DND-41 (cell line): ENCODE results near the gene TUBB.

Source experiments
- EZH2 ChIP-seq: IDR thresholded peaks from 3 replicates; pipeline ENCODE4 v1.6.1; 2012; ENCODE audit warnings: borderline replicate concordance, low read depth, mild to moderate bottlenecking, moderate library complexity, low read length, inconsistent platforms; ENCODE audit not compliant: severe bottlenecking
- TF ChIP-seq, protein P1 (sequence below): IDR thresholded peaks from 2 replicates; pipeline ENCODE4 v1.5.1; 2012; ENCODE audit warnings: borderline replicate concordance, low read length, moderate library complexity, mild to moderate bottlenecking; ENCODE audit not compliant: poor library complexity, severe bottlenecking; ENCODE audit errors: extremely low read depth

DNA sequence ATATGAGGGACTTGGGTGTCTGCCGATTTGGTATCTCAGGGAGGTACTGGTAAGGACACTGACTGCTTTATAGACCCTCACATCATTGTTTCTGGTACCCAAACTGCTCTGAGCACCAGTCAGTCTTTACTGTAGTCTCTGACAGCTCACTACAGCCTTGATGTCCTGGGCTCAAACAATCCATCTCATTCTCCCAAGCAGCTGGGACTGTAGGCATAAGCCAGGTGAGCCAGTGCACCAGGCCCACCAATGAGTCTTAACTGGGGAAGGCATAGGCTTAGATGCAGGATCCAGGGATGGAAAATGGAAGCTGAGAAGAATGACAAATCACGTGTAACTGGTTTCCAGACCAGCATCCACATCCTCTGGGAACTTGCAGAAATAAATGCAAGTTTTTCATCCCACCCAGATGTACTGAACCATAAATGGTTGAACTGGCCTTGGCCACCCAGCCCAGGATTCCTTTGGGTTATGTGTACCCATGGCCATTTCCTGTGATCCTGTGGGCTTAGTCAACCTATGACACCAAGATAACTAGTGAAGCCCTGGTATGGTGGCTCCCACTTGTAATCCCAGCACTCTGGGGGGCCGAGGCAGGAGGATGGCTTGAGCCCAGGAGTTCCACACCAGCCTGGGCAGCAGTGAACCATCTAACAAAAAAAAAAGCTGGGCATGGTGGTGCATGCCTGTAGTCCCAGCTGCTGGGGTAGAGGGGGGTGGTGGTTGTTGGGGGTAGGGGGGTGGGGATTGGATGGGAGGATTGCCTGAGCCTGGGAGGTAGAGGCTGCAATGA, 5.8 kb downstream of the TUBB start:
- TF ChIP-seq, protein P1, sequence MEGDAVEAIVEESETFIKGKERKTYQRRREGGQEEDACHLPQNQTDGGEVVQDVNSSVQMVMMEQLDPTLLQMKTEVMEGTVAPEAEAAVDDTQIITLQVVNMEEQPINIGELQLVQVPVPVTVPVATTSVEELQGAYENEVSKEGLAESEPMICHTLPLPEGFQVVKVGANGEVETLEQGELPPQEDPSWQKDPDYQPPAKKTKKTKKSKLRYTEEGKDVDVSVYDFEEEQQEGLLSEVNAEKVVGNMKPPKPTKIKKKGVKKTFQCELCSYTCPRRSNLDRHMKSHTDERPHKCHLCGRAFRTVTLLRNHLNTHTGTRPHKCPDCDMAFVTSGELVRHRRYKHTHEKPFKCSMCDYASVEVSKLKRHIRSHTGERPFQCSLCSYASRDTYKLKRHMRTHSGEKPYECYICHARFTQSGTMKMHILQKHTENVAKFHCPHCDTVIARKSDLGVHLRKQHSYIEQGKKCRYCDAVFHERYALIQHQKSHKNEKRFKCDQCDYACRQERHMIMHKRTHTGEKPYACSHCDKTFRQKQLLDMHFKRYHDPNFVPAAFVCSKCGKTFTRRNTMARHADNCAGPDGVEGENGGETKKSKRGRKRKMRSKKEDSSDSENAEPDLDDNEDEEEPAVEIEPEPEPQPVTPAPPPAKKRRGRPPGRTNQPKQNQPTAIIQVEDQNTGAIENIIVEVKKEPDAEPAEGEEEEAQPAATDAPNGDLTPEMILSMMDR: no peak
- TF ChIP-seq EZH2: no peak
